ENCODE data around the gene SPOCK2.

The SPOCK2 gene

GRCh38 chr10:72087392-72087968, 871 bp downstream of the SPOCK2 start:
- DNase-seq: no peak

GRCh38 chr10:72086466-72087391, 1.6 kb downstream of the SPOCK2 start:
- DNase-seq: no peak

GRCh38 chr10:72085864-72086465, 2.4 kb downstream of the SPOCK2 start:
- no peak for DNase-seq

- DNase-seq: no peak
Measured at GRCh38 chr10:72085166-72085565, 3.2 kb downstream of the SPOCK2 start.

- no peak for DNase-seq
Measured at GRCh38 chr10:72083790-72084459, 4.4 kb downstream of the SPOCK2 start.

GRCh38 chr10:72082856-72083789, 5.2 kb downstream of the SPOCK2 start:
- no peak for DNase-seq

- DNase-seq: no peak
Measured at GRCh38 chr10:72081772-72082590, 6.4 kb downstream of the SPOCK2 start.

GRCh38 chr10:72081210-72081609, 7.1 kb downstream of the SPOCK2 start:
- DNase-seq: no peak

GRCh38 chr10:72080042-72080975, 8.0 kb downstream of the SPOCK2 start:
- no peak for DNase-seq

- DNase-seq: no peak
Measured at GRCh38 chr10:72079356-72079755, 9.0 kb downstream of the SPOCK2 start.

GRCh38 chr10:72077275-72077990, 10.9 kb downstream of the SPOCK2 start:
- DNase-seq: no peak

GRCh38 chr10:72076756-72077155, 11.6 kb downstream of the SPOCK2 start:
- DNase-seq: no peak

GRCh38 chr10:72075376-72076115, 12.8 kb downstream of the SPOCK2 start:
- DNase-seq: no peak

- DNase-seq: no peak
Measured at GRCh38 chr10:72074574-72075375, 13.6 kb downstream of the SPOCK2 start.

GRCh38 chr10:72073708-72074573, 14.4 kb downstream of the SPOCK2 start:
- no peak for DNase-seq

GRCh38 chr10:72072639-72073038, 15.7 kb downstream of the SPOCK2 start:
- DNase-seq: no peak

Data from fibroblast of skin of abdomen (primary cell).